IPS-NIHi11 (cell line): ENCODE data around the gene RASSF5.

ENCODE experiments used
- DNase-seq: peaks from one replicate; pipeline ENCODE4 v3.0.0; 2012; ENCODE audit warnings: mixed read lengths, low spot score

Gene RASSF5

DNA sequence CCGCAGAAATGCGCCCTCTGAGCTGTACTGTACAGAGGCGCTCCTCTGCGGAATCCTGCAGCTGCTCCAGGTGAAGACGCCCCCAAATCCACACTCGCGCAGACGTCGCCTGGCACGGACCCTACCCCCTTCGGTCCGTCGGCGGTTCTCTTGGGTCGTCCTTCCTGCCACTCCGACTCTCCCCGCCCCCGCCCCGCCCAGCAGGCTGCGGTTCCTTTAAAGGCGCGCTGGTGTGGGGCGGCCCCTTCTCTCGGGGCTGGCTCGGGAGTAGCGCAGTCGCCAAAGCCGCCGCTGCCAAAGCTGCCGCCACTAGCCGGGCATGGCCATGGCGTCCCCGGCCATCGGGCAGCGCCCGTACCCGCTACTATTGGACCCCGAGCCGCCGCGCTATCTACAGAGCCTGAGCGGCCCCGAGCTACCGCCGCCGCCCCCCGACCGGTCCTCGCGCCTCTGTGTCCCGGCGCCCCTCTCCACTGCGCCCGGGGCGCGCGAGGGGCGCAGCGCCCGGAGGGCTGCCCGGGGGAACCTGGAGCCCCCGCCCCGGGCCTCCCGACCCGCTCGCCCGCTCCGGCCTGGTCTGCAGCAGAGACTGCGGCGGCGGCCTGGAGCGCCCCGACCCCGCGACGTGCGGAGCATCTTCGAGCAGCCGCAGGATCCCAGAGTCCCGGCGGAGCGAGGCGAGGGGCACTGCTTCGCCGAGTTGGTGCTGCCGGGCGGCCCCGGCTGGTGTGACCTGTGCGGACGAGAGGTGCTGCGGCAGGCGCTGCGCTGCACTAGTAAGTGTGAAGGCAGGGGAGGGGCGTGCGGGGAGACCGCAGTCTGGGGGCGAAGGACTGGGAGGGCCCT is at the start of gene RASSF5:
TSS of gene RASSF5 (plus strand) at position 248 of the 846 bp plus-strand sequence. CDS start at position 320, 72 bp downstream.
- DNase-seq: peak; percentile 87

DNA sequence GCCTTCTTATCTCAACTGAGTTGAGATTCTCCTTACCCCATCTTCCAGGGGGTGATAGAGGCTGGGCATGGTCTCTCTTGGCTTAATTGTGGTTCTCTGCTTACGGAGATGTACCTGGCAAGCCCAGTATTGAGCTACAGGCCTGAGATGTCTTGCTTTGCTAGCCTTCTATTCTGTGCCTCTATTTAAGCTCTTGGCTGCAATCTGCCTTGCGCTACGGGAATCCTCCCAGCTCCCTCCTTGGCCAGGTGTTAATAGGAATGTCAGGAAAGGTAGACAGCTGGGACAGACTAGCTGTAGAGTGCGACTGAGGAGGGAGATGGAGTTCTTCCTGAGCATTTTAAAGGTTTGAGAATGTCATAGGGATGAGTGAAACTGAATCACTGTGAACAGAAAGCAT is 47.6 kb upstream of the RASSF5 start:
- DNase-seq: no peak

GRCh38 chr1:206460836-206461426 is 46.4 kb upstream of the RASSF5 start:
- no peak for DNase-seq

DNA sequence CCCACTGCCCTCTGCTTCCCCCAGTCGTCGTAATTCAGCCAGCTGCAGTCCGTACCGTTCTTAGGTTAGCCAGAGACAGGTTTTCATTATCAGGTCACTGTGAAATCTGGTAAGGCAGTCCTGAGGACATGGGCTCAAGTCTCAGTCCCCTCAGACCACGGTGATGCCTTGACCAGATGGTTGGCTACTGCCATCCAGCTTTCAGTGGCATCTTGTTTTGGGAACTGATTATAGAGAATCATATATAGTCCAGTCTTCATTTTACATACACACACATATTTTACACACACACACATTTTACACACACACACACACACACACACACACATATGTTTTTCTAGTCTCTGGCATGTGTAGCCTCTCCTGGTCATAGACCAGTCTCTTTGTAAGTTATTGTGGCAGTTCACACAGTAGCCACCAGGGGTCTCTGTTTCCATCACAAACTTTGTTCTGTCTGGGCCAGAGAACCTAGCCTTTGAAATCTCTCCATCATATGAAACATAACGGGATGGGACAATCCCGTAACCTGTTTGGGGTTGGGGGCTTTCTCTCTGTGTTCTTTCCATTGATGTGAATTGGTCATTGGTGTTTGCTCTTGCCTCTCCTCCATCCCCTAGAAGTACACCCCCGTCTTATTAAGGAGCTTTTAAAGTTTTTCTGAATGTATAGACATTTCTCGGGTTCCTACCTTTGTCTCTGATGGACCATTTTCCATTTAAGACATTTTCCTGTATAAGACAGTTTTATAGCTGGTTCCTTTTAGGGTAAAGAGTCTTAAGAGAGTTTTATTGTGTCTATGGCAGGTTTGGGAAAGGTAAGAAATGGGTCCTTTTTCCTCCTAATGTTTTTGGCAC is 45.5 kb upstream of the RASSF5 start:
- peak; percentile 77 for DNase-seq

- no peak for DNase-seq
These were observed 44.2 kb upstream of the RASSF5 start for GRCh38 chr1:206463137-206463536.

DNA sequence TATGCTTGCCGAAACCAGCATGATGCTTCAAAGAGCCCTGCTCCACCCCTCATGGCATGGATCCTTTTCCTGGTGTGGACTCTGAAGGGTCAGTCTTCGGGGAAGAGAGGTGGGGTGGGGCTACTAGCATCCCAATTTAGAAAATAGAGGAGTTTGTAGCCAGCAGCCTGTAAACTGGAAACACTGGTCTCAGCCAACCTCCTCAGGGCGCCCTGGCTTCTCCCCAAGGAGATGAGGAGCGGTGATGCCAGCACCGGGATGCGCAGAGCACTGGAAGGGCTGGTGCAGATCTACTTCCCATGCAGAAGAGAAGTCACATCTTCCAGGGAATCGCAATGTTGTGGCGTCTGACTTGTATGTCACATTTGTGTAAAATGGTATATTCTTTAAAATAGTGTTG is 43.4 kb upstream of the RASSF5 start:
- no peak for DNase-seq

- DNase-seq: no peak
These were observed 42.8 kb upstream of the RASSF5 start for GRCh38 chr1:206464456-206464964.

GRCh38 chr1:206465951-206466350 is 41.4 kb upstream of the RASSF5 start:
- DNase-seq: no peak

- no peak for DNase-seq
These were observed 40.3 kb upstream of the RASSF5 start for GRCh38 chr1:206466840-206467649.

GRCh38 chr1:206467915-206468314 is 39.4 kb upstream of the RASSF5 start:
- no peak for DNase-seq

DNA sequence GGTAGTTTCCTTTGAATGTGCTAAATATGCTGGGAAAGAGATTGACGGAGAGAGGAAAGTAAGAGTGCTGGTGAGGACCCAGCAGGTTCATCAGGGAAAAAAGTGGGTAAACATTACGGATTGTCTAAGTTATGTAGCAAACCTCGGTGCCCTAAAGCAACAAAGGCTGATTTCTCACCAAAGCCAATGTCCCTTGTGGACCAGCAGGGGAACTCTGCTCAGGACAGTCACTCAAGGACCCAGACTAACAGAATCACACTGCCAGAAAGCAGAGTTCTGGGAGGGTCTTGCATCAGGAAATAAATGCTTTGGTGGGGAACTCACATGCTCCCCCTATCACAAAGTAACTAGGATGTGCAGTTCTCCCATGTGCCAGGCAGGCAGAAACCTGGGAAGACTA is 38.8 kb upstream of the RASSF5 start:
- no peak for DNase-seq

GRCh38 chr1:206469411-206469932 is 37.9 kb upstream of the RASSF5 start:
- DNase-seq: peak; percentile 29

DNA sequence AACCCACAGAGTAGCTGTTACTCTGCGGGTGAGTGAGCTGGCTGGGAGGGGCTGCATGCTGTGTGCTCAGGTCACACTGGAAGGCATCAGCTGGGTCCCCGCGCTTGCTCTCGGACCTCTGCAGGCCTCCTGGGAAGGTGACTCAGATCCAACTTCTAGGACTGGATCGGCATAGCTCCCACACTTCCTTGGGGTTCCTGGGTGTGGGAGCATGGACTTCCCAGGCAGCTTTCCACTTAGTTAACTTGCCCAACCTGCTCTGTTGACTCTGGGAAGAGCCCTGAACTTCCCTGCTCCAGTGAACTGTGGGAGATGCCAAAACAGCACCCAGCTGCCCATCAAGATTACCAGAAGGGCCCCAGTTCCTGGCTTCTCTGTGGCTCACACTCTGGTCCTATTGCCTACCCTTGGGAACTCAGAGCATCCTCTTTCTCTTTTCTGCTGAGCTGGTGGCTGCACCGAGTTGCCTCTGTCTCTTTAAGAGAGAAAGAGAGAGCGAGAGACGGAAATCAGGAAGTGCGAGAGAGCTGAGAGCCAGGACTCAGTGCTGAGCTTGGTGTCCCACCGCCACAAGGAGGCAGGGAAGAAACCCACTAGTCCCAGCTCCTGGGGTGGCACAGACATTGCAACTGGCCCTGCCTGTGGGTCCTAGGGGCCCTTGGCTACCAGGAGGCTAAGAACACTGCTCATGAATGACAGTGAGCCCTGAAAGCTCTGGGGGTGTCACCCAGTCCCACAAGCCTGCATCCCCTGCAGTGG is 37.2 kb upstream of the RASSF5 start, which contains the start of gene IKBKE:
TSS of gene IKBKE (plus strand) at position 544 of the 759 bp plus-strand sequence. CDS start 2,752 bp downstream, outside the sequence.
- peak; percentile 87 for DNase-seq

- DNase-seq: peak; percentile 82
These were observed 36.5 kb upstream of the RASSF5 start for GRCh38 chr1:206470692-206471414.

GRCh38 chr1:206471415-206471801 is 35.9 kb upstream of the RASSF5 start:
- DNase-seq: no peak

DNA sequence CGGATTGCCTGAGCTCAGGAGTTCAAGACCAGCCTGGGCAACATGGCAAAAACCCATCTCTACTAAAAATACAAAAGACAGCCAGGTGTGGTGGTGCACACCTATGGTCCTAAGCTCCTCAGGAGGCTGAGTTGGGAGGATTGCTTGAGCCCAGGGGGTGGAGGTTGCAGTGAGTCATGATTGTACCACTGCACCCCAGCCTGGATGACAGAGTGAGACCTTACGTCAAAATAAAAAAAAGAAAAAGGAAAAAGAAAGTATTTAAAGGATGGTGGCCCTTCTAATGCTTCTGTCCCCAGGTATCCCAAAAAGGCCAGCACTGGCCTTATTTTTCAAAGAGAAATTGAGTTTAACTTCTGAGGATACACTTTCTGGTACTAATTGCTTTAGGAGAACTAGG is 35.3 kb upstream of the RASSF5 start:
- DNase-seq: no peak

- DNase-seq: peak; percentile 76
These were observed 34.9 kb upstream of the RASSF5 start for GRCh38 chr1:206472454-206472853.

DNA sequence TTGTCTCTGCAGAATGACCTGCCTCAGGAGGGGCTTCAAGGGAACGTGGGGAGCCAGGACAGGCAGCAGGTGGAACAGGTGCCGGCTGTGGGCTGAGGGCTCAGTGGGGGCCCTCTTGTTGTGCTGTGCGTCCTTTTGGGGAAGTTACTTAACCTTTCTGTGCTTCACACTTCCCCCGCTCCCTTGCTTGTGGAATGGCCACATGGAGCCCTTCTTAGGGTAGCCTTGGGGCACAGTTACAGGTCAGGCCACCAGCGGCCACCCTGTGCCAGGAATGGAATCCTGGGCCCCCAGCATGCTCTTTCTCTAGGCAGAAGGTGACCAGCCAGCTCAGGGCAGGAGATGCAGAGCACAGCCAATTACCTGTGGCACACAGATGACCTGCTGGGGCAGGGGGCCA is 34.4 kb upstream of the RASSF5 start:
- no peak for DNase-seq

GRCh38 chr1:206476058-206476457 is 31.3 kb upstream of the RASSF5 start:
- no peak for DNase-seq

- no peak for DNase-seq
These were observed 30.7 kb upstream of the RASSF5 start for GRCh38 chr1:206476591-206476990.
